Subcutaneous abdominal adipose tissue (tissue), 5 donors: ENCODE data around the gene CMIP.

Experiments
- H3K27ac ChIP-seq: one replicate; pipeline ENCODE4 v1.7.0; 2013; ENCODE audit warnings: low read depth, mild to moderate bottlenecking, inconsistent platforms, low read length, moderate library complexity
- H3K27me3 ChIP-seq, 5 donors: one replicate each; pipeline ENCODE4 v1.7.0; 2013; ENCODE audit warnings: low read length in 5 of 5, inconsistent platforms in 1 of 5; ENCODE audit not compliant: control insufficient read depth in 5 of 5, insufficient read depth in 4 of 5
- H3K36me3 ChIP-seq, 5 donors: one replicate each; pipeline ENCODE4 v1.7.0; 2013; ENCODE audit warnings: low read length in 5 of 5; ENCODE audit not compliant: control insufficient read depth in 5 of 5, insufficient read depth in 5 of 5
- H3K4me1 ChIP-seq, 5 donors: one replicate each; pipeline ENCODE4 v1.7.0; 2013; ENCODE audit warnings: low read length in 5 of 5, mild to moderate bottlenecking in 3 of 5, moderate library complexity in 1 of 5; ENCODE audit not compliant: control insufficient read depth in 5 of 5, insufficient read depth in 5 of 5
- H3K4me3 ChIP-seq, 5 donors: one replicate each; pipeline ENCODE4 v1.7.0; 2013; ENCODE audit warnings: low read length in 5 of 5, low read depth in 1 of 5
- H3K9ac ChIP-seq, 5 donors: one replicate each; pipeline ENCODE4 v1.7.0; 2013; ENCODE audit warnings: low read length in 5 of 5, mild to moderate bottlenecking in 4 of 5, moderate library complexity in 3 of 5
- H3K9me3 ChIP-seq, 5 donors: one replicate each; pipeline ENCODE4 v1.7.0; 2013; ENCODE audit warnings: low read length in 5 of 5; ENCODE audit not compliant: control insufficient read depth in 5 of 5
- donor health status: healthy.
- donor health status: healthy.
- donor health status: healthy.
- donor health status: healthy.
- donor health status: healthy.

Gene CMIP

GRCh38 chr16:81539009-81539758 is 94.6 kb downstream of the CMIP start:
- Histone ChIP-seq H3K4me3 (no peak overlapping the region), H3K9ac (no peak overlapping the region), H3K27me3 (no peaks in the 10 kb centered on the region), H3K36me3 (no peaks in the 10 kb centered on the region), H3K4me1 (peaks cover 4 to 39% (median 35%) of the 10 kb centered on the region in 5 donors), H3K9me3 (no peaks in the 10 kb centered on the region), H3K27ac (no peak overlapping the region)

GRCh38 chr16:81539759-81540472 is 95.3 kb downstream of the CMIP start:
- Histone ChIP-seq H3K27ac (no peak overlapping the region), H3K4me1 (peaks cover 7 to 47% (median 41%) of the 10 kb centered on the region in 5 donors), H3K9ac (no peak overlapping the region)

DNA sequence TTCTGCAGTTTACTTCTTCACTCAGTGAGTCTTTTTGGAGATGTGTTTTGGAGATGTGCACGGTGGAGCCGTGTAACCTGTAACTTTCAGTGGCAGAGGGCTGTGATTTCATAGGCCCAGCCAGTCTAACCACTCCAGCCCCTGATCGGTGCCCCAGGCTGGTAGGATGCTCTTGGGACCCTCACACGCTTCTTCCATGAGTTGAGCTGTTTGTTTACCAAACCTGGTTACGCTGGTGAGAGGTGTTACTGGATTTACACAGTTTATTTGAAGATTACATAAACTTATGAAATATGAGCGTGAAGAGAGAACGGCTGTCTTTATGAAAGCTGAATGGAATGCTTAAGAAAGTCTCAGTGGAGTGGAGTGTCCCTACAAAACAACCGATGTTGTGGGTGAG is 96.7 kb downstream of the CMIP start:
- Histone ChIP-seq H3K9me3 (no peaks in the 10 kb centered on the region), H3K4me1 (peaks cover 8 to 56% (median 47%) of the 10 kb centered on the region in 5 donors), H3K36me3 (no peaks in the 10 kb centered on the region), H3K27ac (no peak overlapping the region), H3K4me3 (no peak overlapping the region), H3K27me3 (no peaks in the 10 kb centered on the region), H3K9ac (no peak overlapping the region)

More at GRCh38 chr16:81539759-81540472, 95.3 kb downstream of the CMIP start:
- Histone ChIP-seq H3K4me3 (no peak overlapping the region), H3K36me3 (no peaks in the 10 kb centered on the region), H3K9me3 (no peaks in the 10 kb centered on the region), H3K27me3 (no peaks in the 10 kb centered on the region)

DNA sequence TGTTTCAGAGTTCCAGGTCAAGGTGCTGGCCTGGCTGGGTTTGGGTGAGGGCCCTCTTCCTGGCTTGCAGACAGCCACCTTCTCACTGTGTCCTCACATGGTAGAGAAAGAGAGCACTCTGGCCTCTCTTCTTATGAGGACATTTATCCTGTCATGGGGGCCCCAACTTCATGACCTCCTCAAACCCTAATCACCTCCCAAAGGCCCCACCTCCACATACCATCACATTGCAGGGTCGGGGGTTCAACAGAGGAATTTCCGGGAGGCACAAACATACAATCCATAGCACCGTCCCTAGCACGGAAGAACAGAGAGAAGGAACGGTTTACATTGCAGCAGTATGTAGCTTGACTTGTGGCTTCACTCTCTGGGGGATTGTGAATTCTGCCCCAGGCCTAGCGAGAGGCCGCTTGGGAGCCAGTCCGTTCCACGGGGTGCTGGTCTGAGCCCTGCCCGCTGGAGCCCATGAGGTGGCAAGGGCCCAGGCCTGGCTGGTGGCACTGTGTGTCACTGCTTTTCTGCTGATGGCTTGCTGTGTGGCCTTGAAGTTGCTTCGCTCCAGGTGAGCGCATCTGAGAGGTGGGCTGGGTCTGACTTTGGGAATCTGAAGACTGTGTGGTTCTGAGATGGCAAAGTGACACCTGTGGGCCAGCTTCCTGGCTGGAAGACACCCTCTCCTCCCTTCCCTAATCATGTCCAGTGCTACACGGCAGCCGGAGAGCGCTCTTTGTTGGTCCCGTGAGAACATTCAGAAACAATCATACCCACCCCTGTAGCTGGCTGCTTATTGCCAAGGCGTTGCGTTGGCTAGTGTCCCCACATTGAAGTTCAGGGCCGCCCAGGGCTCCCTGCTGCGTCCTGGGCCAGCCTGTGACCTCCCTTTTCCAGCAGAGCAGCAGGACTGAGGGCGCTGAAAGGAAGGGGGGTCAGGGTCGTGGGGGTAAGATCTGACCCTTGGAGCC is 98.3 kb downstream of the CMIP start:
- Histone ChIP-seq H3K27ac (no peak overlapping the region), H3K9me3 (no peaks in the 10 kb centered on the region), H3K4me3 (no peak overlapping the region), H3K4me1 (peaks cover 8 to 65% (median 42%) of the 10 kb centered on the region in 5 donors), H3K9ac (peak overlapping the region in 1 of 5 donors; percentile 1), H3K36me3 (no peaks in the 10 kb centered on the region), H3K27me3 (no peaks in the 10 kb centered on the region)

DNA sequence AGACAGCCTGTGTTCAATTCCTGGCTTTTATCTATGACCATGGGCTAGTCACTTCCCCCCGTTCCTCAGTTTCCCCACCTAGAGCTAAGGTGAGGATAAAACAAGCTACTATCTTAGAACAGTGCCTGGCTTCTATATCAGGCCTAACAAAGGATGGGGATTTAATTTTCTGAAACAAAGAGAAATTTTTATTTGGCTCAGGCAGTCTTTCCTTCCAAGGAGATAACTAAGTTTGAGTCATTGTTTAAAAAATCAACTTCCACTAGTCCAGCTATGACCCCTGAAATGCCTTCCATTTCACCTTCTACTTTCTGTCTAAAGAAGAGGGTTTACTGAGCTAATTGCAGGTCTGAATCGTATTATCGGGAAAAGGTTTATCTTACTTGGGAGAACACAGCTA is 99.0 kb downstream of the CMIP start:
- peaks cover 8 to 60% (median 36%) of the 10 kb centered on the region in 5 donors for H3K4me1 ChIP-seq
- H3K27me3 ChIP-seq: no peaks in the 10 kb centered on the region
- no peaks in the 10 kb centered on the region for H3K36me3 ChIP-seq
- H3K9ac ChIP-seq: peak overlapping the region in 1 of 5 donors; percentile 1
- H3K9me3 ChIP-seq: no peaks in the 10 kb centered on the region
- H3K4me3 ChIP-seq: no peak overlapping the region
- H3K27ac ChIP-seq: no peak overlapping the region

DNA sequence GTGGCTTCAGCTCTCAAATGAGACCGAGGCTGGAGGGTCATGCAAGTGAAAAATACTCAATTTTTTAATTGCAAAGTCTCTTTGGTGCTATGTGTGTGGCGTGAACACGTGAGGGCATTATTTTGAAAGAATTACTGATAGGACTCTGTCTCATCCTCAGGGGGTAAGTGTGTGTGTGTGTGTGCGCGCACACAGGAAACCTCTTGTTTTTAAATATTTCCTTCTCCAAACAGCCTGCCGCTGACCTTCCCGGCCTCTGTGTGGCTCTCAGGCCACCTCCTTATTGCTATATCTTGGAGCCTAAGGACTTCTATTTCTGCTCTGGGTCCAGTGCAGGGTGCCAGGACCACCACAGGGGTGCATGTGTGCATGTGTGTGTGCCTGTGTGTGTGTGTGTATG is 99.7 kb downstream of the CMIP start:
- Histone ChIP-seq H3K9ac (no peak overlapping the region), H3K36me3 (no peaks in the 10 kb centered on the region), H3K4me3 (no peak overlapping the region), H3K4me1 (peaks cover 5 to 59% (median 36%) of the 10 kb centered on the region in 5 donors), H3K27ac (no peak overlapping the region), H3K9me3 (no peaks in the 10 kb centered on the region), H3K27me3 (no peaks in the 10 kb centered on the region)

GRCh38 chr16:81544700-81545271 is 100.2 kb downstream of the CMIP start:
- Histone ChIP-seq H3K9me3 (no peaks in the 10 kb centered on the region), H3K27ac (no peak overlapping the region), H3K36me3 (no peaks in the 10 kb centered on the region), H3K4me3 (no peak overlapping the region), H3K9ac (no peak overlapping the region), H3K27me3 (no peaks in the 10 kb centered on the region), H3K4me1 (peaks cover 5 to 59% (median 38%) of the 10 kb centered on the region in 5 donors)

DNA sequence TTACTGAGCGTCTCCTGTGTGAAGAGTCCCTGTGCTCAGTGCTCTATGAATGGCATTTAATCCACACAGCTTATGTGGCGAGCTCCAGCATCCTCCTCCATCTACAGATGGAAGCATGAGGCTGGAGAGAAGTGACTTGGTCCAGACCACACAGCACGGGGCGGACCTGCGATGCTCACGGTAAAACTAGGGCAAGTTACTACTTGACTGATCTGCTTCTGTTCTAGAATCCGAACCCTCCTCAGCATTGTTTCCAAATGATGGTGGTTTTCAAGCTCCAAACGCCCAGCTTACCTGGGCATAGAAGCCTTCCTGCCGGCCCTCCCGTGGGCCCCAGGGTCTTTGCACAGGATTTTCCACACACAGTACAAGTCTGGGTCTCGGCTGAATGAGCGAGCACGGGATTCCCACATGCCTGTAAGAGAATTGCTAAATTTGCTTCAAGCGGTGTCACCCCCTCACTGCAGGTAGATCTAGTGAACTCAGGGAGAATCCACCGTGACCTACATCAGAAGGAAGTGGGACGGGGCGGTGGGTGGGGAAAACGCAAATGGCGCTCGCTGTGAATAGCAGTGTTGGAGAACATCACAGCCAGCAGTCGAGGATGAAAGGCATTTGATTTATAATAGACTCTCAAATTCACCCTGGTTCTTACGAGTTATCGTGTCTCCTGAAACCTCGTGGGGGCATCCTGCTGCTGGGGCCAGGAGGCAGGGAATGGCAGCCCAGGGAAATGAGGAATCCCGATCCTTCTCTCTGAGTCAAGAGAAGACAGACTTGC is 101.1 kb downstream of the CMIP start:
- Histone ChIP-seq H3K9ac (no peak overlapping the region), H3K36me3 (no peaks in the 10 kb centered on the region), H3K4me1 (peaks cover 5 to 67% (median 40%) of the 10 kb centered on the region in 5 donors), H3K27me3 (no peaks in the 10 kb centered on the region), H3K27ac (no peak overlapping the region), H3K9me3 (no peaks in the 10 kb centered on the region), H3K4me3 (no peak overlapping the region)

GRCh38 chr16:81546781-81547180 is 102.2 kb downstream of the CMIP start:
- H3K9ac ChIP-seq: no peak overlapping the region
- no peaks in the 10 kb centered on the region for H3K36me3 ChIP-seq
- H3K4me3 ChIP-seq: no peak overlapping the region
- no peaks in the 10 kb centered on the region for H3K9me3 ChIP-seq
- peaks cover 7 to 78% (median 42%) of the 10 kb centered on the region in 5 donors for H3K4me1 ChIP-seq
- H3K27me3 ChIP-seq: no peaks in the 10 kb centered on the region
- no peak overlapping the region for H3K27ac ChIP-seq
